Kidney (tissue), 14 donors: ENCODE measurements around the gene VRK2. TPM values are rescaled to one million over a fixed set of nuclear protein-coding genes. Genes with fewer than 3 reads are reported as not detected.

Experiments used
- DNase-seq, 5 donors: peaks; one replicate each; pipeline ENCODE4 v3.0.0-alpha.2; 2013 to 2020
- FAIRE-seq: peaks from 2 replicates; lab custom pipeline; 2012; peaks lifted over from hg19 to GRCh38; lab: Jason Lieb, UNC
- H3K27ac ChIP-seq, 2 donors: one replicate each; pipeline ENCODE4 v1.7.0; 2013; ENCODE audit warnings: low read depth in 2 of 2, low read length in 2 of 2, inconsistent platforms in 1 of 2
- H3K27me3 ChIP-seq: one replicate; pipeline ENCODE4 v1.7.1; 2013; ENCODE audit warnings: low read length, inconsistent platforms; ENCODE audit not compliant: control insufficient read depth, insufficient read depth
- H3K36me3 ChIP-seq, 3 donors: one replicate each; pipeline versions ENCODE4 v1.7.0 to v1.7.1; 2013; ENCODE audit warnings: low read length in 3 of 3, control low read depth in 1 of 3, inconsistent platforms in 1 of 3; ENCODE audit not compliant: insufficient read depth in 3 of 3, control insufficient read depth in 2 of 3
- H3K4me1 ChIP-seq, 3 donors: one replicate each; pipeline versions ENCODE4 v1.7.0 to v1.7.1; 2013; ENCODE audit warnings: low read length in 3 of 3, inconsistent platforms in 1 of 3, low read depth in 1 of 3; ENCODE audit not compliant: control insufficient read depth in 2 of 3, insufficient read depth in 2 of 3
- H3K4me3 ChIP-seq, 3 donors: one replicate each; pipeline versions ENCODE4 v1.7.0 to v1.8.1; 2013; ENCODE audit warnings: low read length in 3 of 3, control low read depth in 1 of 3, inconsistent platforms in 1 of 3
- H3K9ac ChIP-seq, 3 donors: one replicate each; pipeline versions ENCODE4 v1.7.0 to v1.7.1; 2013; ENCODE audit warnings: low read length in 3 of 3, control low read depth in 1 of 3, inconsistent platforms in 1 of 3
- H3K9me3 ChIP-seq, 3 donors: one replicate each; pipeline versions ENCODE4 v1.7.0 to v1.7.1; 2013; ENCODE audit warnings: low read length in 3 of 3, control low read depth in 1 of 3, inconsistent platforms in 1 of 3; ENCODE audit not compliant: control insufficient read depth in 2 of 3, insufficient read depth in 1 of 3
- CTCF ChIP-seq: IDR thresholded peaks from 3 replicates; pipeline ENCODE4 v1.5.1; 2012; ENCODE audit warnings: mild to moderate bottlenecking, moderate library complexity, borderline replicate concordance; ENCODE audit not compliant: insufficient read depth; ENCODE audit errors: extremely low read depth
- intact Hi-C: fragments of 100-400 bp; cut with DNase I; formaldehyde crosslinking; loops from one replicate; pipeline ENCODE4 v1.11.1; 2022
- polyA plus RNA-seq: library from polyadenylated mRNA; stranded (reverse); fragments of 350-450 nt; fragmentation: Illumina TruSeq; extraction: RNeasy Lipid Tissue Mini Kit (QIAGEN cat#74804); gene quantifications from one replicate; pipeline ENCODE4 v1.2.3, GENCODE V29; 2014; ENCODE audit warnings: low read depth, low replicate concordance; ENCODE audit not compliant: insufficient read depth
- total RNA-seq: library from RNA; stranded (reverse); fragmentation: NEBNext Ultra II Directional; extraction: Animal tissue kit (Norgen Biotek cat#: 25700); gene quantifications from one replicate; pipeline ENCODE4 v1.2.1, GENCODE V29; 2021
- donor health status: control.
- donor health status: control.
- donor health status: control.
- donor health status: control.
- donor health status: control.
- donor health status: DM: yes; HTN: yes; CAD: no.
- donor health status: Normal renal cell carcinoma (clear cell type).

The VRK2 gene
- total and polyA plus RNA-seq, 2 donors from 2014 or later: 7.2 to 26.5 TPM

- DNase-seq: no peak
- Histone ChIP-seq H3K4me3 (no peak overlapping the region), H3K9me3 (no peaks in the 10 kb centered on the region), H3K27ac (no peak overlapping the region), H3K9ac (no peak overlapping the region), H3K27me3 (no peaks in the 10 kb centered on the region), H3K36me3 (no peaks in the 10 kb centered on the region), H3K4me1 (no peaks in the 10 kb centered on the region)
- no peak for TF ChIP-seq CTCF
- intact Hi-C loops: no loop called here
- no peak for FAIRE-seq
Observed at GRCh38 chr2:58055033-58055786, 8.6 kb downstream of the VRK2 start.

GRCh38 chr2:58056192-58056916 lies 9.7 kb downstream of the VRK2 start:
- Histone ChIP-seq H3K27me3 (no peaks in the 10 kb centered on the region), H3K9me3 (no peaks in the 10 kb centered on the region), H3K4me1 (no peaks in the 10 kb centered on the region), H3K9ac (no peak overlapping the region), H3K36me3 (no peaks in the 10 kb centered on the region), H3K4me3 (no peak overlapping the region), H3K27ac (no peak overlapping the region)
- no peak for FAIRE-seq
- intact Hi-C loops: no loop called here
- no peak for TF ChIP-seq CTCF
- no peak for DNase-seq

- no peaks in the 10 kb centered on the region for H3K4me1 ChIP-seq
- no peak overlapping the region for H3K27ac ChIP-seq
- no peak for DNase-seq
- FAIRE-seq: no peak
- H3K9me3 ChIP-seq: no peaks in the 10 kb centered on the region
- TF ChIP-seq CTCF: no peak
- no peak overlapping the region for H3K4me3 ChIP-seq
- H3K9ac ChIP-seq: no peak overlapping the region
- H3K36me3 ChIP-seq: peaks cover 0 to 2% (median 0%) of the 10 kb centered on the region in 3 donors
- intact Hi-C loops: no loop called here
- no peaks in the 10 kb centered on the region for H3K27me3 ChIP-seq
Observed at GRCh38 chr2:58057707-58058530, 11.3 kb downstream of the VRK2 start.
